Glutamatergic neuron (in vitro differentiated cells): ENCODE data around the gene NANOG. TPM values are rescaled to one million over a fixed set of nuclear protein-coding genes. Genes with fewer than 3 reads are reported as not detected.
"Not testable (repeated sequence)": the region's sequence is repeated elsewhere in the genome, so short reads cannot be mapped to it uniquely, and the experiment has no call there.

Experiments
- DNase-seq: peaks from one replicate; pipeline ENCODE4 v3.0.0; 2022
- H3K27ac Mint-ChIP-seq: one replicate; pipeline ENCODE4 v1.8.0; 2020; ENCODE audit warnings: mild to moderate bottlenecking, mixed read lengths, inconsistent platforms; ENCODE audit not compliant: unreplicated experiment
- H3K27me3 Mint-ChIP-seq: one replicate; pipeline ENCODE4 v1.8.0; 2020; ENCODE audit warnings: mild to moderate bottlenecking, moderate library complexity, mixed read lengths, inconsistent platforms; ENCODE audit not compliant: unreplicated experiment
- H3K36me3 Mint-ChIP-seq: one replicate; pipeline ENCODE4 v1.8.0; 2020; ENCODE audit warnings: mild to moderate bottlenecking, mixed read lengths, inconsistent platforms; ENCODE audit not compliant: unreplicated experiment
- H3K4me1 Mint-ChIP-seq: one replicate; pipeline ENCODE4 v1.8.0; 2020; ENCODE audit warnings: mild to moderate bottlenecking, low read depth, mixed read lengths, inconsistent platforms; ENCODE audit not compliant: unreplicated experiment
- H3K4me3 Mint-ChIP-seq: one replicate; pipeline ENCODE4 v1.8.0; 2020; ENCODE audit warnings: mild to moderate bottlenecking, mixed read lengths, inconsistent platforms; ENCODE audit not compliant: unreplicated experiment
- H3K9me3 Mint-ChIP-seq: one replicate; pipeline ENCODE4 v1.8.0; 2020; ENCODE audit warnings: mild to moderate bottlenecking, moderate library complexity, mixed read lengths, inconsistent platforms; ENCODE audit not compliant: unreplicated experiment
- total RNA-seq: library from RNA; stranded (reverse); fragmentation: NEBNext Ultra II Directional; extraction: Animal tissue kit (Norgen Biotek cat#: 25700); gene quantifications from one replicate; pipeline ENCODE4 v1.2.1, GENCODE V29; 2021; ENCODE audit not compliant: unreplicated experiment
- TF ChIP-seq, protein P1 (sequence below): fragments of 200-600 bp; sonication (generic); IDR thresholded peaks from one replicate; pipeline ENCODE4 v1.5.0; 2021; ENCODE audit not compliant: partially characterized antibody, unreplicated experiment

The NANOG gene
- total RNA-seq, 1 donor from 2014 or later, result 1.3 TPM

DNA sequence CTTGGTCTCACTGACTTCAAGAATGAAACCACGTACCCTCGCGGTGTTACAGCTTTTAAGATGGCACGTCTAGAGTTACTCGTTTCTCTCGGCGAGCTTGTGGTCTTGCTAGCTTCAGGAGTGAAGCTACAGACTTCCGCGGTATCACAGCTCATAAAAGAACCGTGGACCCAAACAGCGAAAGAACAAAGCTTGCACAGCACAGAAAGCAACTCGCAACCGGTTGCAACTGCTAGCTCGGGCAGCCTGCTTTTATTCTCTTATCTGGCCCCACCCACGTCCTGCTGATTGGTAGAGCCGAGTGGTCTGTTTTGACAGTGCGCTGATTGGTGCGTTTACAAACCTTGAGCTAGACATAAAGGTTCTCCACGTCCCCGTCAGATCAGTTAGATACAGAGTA, 37.8 kb upstream of the NANOG start:
- Mint-ChIP-seq H3K9me3 (no peaks in the 10 kb centered on the region), H3K4me1 (no peaks in the 10 kb centered on the region), H3K4me3 (no peak overlapping the region), H3K36me3 (no peaks in the 10 kb centered on the region), H3K27ac (no peak overlapping the region), H3K27me3 (peaks cover 2% of the 10 kb centered on the region)
- TF ChIP-seq, protein P1, sequence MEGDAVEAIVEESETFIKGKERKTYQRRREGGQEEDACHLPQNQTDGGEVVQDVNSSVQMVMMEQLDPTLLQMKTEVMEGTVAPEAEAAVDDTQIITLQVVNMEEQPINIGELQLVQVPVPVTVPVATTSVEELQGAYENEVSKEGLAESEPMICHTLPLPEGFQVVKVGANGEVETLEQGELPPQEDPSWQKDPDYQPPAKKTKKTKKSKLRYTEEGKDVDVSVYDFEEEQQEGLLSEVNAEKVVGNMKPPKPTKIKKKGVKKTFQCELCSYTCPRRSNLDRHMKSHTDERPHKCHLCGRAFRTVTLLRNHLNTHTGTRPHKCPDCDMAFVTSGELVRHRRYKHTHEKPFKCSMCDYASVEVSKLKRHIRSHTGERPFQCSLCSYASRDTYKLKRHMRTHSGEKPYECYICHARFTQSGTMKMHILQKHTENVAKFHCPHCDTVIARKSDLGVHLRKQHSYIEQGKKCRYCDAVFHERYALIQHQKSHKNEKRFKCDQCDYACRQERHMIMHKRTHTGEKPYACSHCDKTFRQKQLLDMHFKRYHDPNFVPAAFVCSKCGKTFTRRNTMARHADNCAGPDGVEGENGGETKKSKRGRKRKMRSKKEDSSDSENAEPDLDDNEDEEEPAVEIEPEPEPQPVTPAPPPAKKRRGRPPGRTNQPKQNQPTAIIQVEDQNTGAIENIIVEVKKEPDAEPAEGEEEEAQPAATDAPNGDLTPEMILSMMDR, result no peak
- DNase-seq, result no peak

DNA sequence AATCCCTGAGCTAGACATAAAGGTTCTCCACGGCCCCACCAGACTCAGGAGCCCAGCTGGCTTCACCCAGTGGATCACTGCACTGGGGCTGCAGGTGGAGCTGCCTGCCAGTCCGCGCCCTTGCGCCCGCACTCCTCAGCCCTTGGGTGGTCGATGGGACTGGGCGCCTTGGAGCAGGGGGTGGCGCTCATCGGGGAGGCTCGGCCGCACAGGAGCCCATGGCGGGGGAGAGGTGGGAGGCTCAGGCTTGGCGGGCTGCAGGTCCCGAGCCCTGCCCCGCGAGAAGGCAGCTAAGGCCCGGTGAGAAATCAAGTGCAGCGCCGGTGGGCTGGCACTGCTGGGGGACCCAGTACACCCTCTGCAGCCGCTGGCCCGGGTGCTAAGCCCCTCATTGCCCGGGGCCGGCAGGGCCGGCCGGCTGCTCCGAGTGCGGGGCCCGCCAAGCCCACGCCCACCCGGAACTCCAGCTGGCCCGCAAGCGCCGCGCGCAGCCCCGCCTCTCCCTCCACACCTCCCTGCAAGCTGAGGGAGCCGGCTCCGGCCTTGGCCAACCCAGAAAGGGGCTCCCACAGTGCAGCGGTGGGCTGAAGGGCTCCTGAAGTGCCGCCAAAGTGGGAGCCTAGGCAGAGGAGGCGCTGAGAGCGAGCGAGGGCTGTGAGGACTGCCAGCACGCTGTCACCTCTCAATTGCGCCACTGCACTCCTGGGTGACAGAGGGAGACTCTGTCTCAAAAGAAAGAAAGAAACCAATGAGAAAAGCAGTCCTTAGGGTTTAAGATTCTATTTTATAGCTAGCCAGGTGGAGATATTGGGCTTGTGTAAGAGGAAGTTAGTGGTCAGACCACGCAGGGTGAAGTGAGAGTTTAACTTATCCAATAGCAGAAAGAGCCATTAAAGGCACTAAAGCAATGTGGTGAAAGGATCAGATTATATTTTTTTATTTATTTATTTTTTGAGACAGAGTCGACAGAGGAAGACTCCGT, 37.0 kb upstream of the NANOG start:
- not testable (repeated sequence) for H3K27ac Mint-ChIP-seq, DNase-seq, H3K4me3 Mint-ChIP-seq, H3K4me1 Mint-ChIP-seq, H3K27me3 Mint-ChIP-seq, H3K36me3 Mint-ChIP-seq, H3K9me3 Mint-ChIP-seq

DNA sequence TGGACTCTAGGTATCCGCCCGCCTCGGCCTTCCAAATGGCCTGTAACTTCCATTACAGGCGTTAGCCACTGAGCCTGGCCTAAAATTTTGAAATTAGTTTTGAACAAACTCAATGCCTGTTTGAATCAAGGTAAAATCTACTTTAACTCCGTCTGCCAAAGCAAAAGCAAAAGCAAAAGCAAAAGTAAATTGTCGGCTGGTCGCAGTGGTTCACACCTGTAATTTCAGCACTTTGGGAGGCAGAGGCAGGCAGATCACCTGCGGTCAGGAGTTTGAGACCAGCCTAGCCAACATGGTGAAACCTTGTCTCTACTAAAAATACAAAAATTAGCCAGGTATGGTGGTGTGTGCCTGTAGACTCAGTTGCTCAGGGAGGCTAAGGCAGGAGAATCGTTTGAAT, 33.5 kb upstream of the NANOG start:
- not testable (repeated sequence) for DNase-seq, H3K36me3 Mint-ChIP-seq

DNA sequence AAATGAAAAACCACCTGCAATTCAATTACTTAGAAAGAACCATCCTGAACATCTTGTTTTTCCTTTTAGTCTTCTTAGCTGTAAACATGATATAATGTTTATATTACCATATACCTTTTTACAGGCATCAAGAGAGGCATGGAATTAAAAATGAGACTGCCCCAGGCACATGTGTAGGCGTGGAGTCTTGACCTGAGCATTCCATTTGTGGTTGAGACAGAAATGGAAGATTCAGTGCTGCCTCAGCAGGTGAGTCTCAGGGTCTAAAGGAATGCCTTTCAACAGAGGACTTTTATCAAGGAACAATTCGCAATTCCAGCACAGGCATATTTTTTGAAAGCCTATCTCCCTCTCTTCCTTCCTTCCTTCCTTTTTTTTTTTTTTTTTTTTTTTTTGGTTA, 32.2 kb upstream of the NANOG start:
- TF ChIP-seq, protein P1, result no peak
- Mint-ChIP-seq H3K36me3 (no peaks in the 10 kb centered on the region), H3K4me1 (no peaks in the 10 kb centered on the region), H3K27ac (no peak overlapping the region), H3K4me3 (no peak overlapping the region), H3K9me3 (no peaks in the 10 kb centered on the region), H3K27me3 (peaks cover 2% of the 10 kb centered on the region)
- no peak for DNase-seq

More for the DNA sequence above, 33.5 kb upstream of the NANOG start:
- not testable (repeated sequence) for H3K27me3 Mint-ChIP-seq, H3K4me3 Mint-ChIP-seq, H3K9me3 Mint-ChIP-seq, H3K27ac Mint-ChIP-seq, H3K4me1 Mint-ChIP-seq

DNA sequence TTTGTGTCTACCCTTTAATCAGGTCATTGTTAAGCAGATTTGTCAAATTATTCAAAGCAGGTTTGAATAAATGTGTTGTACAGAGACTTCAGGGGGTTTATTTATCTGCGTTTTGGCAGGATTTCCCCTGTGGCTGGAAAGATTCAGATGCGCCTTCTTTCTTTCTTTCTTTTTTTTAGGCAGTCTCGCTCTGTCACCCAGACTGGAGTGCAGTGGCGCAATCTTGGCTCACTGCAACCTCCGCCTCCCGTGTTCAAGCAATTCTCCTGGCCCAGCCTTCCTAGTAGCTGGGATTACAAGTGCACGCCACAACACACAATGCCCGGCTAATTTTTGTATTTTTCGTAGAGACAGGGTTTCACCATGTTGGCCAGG, 30.4 kb upstream of the NANOG start:
- Mint-ChIP-seq H3K27ac (no peak overlapping the region), H3K27me3 (peaks cover 2% of the 10 kb centered on the region), H3K4me3 (no peak overlapping the region), H3K4me1 (no peaks in the 10 kb centered on the region), H3K9me3 (no peaks in the 10 kb centered on the region), H3K36me3 (no peaks in the 10 kb centered on the region)
- no peak for DNase-seq
- TF ChIP-seq, protein P1, result no peak

DNA sequence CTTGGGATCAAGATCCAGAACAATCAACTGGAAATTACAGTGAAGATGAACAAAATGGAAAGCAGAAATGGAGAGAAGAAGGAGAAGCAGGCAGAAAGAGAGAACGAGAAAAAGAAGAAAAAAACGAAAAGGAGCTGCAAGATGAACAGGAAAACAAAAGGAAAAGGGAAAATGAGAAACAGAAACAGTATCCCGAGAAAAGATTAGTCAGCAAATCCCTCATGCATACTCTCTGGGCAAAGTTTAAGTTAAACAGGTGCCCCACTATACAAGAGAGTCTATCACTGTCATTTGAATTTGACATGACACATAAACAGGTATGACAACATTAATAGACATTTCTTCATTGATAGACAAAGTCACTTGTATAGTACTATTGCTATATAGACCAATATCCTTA, 19.2 kb upstream of the NANOG start:
- Mint-ChIP-seq H3K4me3 (no peak overlapping the region), H3K27me3 (peaks cover 2% of the 10 kb centered on the region), H3K9me3 (peaks cover 3% of the 10 kb centered on the region), H3K27ac (no peak overlapping the region), H3K36me3 (no peaks in the 10 kb centered on the region), H3K4me1 (no peaks in the 10 kb centered on the region)
- TF ChIP-seq, protein P1, result no peak
- no peak for DNase-seq
